Right lobe of liver (tissue), 4 donors: ENCODE results near the gene ETNPPL.

Source experiments
- POLR2A ChIP-seq: fragments of 450-650 bp; IDR thresholded peaks from one replicate; pipeline ENCODE4 v1.6.1; 2017; ENCODE audit warnings: antibody characterized with exemption, mild to moderate bottlenecking
- TF ChIP-seq, protein P1 (sequence below), 4 donors: fragments of 200-600 bp in 3 of 4; fragments of 450-650 bp in 1 of 4; IDR thresholded peaks; one replicate each; pipeline versions ENCODE4 v1.5.1 to v1.8.0; 2016 to 2022; ENCODE audit warnings: antibody characterized with exemption in 4 of 4, mild to moderate bottlenecking in 2 of 4
- donor health status: DM: no; HTN: no; CAD: no.
- donor health status: DM: no; HTN: no; CAD: no.
- donor health status: DM: no; HTN: yes; CAD: no.

- TF ChIP-seq POLR2A: no peak
- TF ChIP-seq, protein P1, sequence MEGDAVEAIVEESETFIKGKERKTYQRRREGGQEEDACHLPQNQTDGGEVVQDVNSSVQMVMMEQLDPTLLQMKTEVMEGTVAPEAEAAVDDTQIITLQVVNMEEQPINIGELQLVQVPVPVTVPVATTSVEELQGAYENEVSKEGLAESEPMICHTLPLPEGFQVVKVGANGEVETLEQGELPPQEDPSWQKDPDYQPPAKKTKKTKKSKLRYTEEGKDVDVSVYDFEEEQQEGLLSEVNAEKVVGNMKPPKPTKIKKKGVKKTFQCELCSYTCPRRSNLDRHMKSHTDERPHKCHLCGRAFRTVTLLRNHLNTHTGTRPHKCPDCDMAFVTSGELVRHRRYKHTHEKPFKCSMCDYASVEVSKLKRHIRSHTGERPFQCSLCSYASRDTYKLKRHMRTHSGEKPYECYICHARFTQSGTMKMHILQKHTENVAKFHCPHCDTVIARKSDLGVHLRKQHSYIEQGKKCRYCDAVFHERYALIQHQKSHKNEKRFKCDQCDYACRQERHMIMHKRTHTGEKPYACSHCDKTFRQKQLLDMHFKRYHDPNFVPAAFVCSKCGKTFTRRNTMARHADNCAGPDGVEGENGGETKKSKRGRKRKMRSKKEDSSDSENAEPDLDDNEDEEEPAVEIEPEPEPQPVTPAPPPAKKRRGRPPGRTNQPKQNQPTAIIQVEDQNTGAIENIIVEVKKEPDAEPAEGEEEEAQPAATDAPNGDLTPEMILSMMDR (IDR thresholded peaks at IDR 0.05): no peak
These were observed 33.3 kb upstream of the ETNPPL start for GRCh38 chr4:108796173-108796572.
